GM13976 (cell line): ENCODE measurements around the gene TLR2.
"Not testable (repeated sequence)": the region's sequence is repeated elsewhere in the genome, so short reads cannot be mapped to it uniquely, and the experiment has no call there.

Experiments used
- DNase-seq: peaks from one replicate; pipeline ENCODE4 v3.0.0; 2012; ENCODE audit warnings: low spot score
- CTCF ChIP-seq: IDR thresholded peaks from 2 replicates; pipeline ENCODE4 v1.5.1; 2012; ENCODE audit warnings: borderline replicate concordance, mild to moderate bottlenecking; ENCODE audit not compliant: insufficient read depth; ENCODE audit errors: extremely low read depth, missing control alignments, control extremely low read depth
- in situ Hi-C: fragments of 300-500 bp; cut with MboI; formaldehyde crosslinking; loops from one replicate; pipeline ENCODE4 v1.12.0; 2022; ENCODE audit warnings: low sequenced_read_pairs, mixed read lengths, inconsistent platforms; ENCODE audit not compliant: unreplicated experiment

Gene TLR2

GRCh38 chr4:153655002-153655541 is 29.0 kb upstream of the TLR2 start:
- in situ Hi-C loops = no loop called here
- DNase-seq = no peak
- no peak for TF ChIP-seq CTCF

- in situ Hi-C loops = no loop called here
- no peak for TF ChIP-seq CTCF
Observed at GRCh38 chr4:153655928-153656327, 28.2 kb upstream of the TLR2 start.

GRCh38 chr4:153661215-153661822 is 22.8 kb upstream of the TLR2 start:
- TF ChIP-seq CTCF = no peak
- DNase-seq = no peak
- in situ Hi-C loops = no loop called here

More at GRCh38 chr4:153655928-153656327, 28.2 kb upstream of the TLR2 start:
- no peak for DNase-seq

- in situ Hi-C loops = no loop called here
- no peak for TF ChIP-seq CTCF
- DNase-seq = no peak
Observed at GRCh38 chr4:153661908-153662307, 22.2 kb upstream of the TLR2 start.

GRCh38 chr4:153663667-153664066 is 20.4 kb upstream of the TLR2 start:
- no peak for DNase-seq
- in situ Hi-C loops = no loop called here
- TF ChIP-seq CTCF = no peak

- in situ Hi-C loops, DNase-seq: not testable (repeated sequence)
Observed at GRCh38 chr4:153666505-153666904, 17.6 kb upstream of the TLR2 start.

GRCh38 chr4:153668647-153669046 is 15.4 kb upstream of the TLR2 start:
- TF ChIP-seq CTCF = no peak
- in situ Hi-C loops = no loop called here
- DNase-seq = no peak
